Brain pericyte (primary cell): ENCODE data around the gene MRGPRD.
"Not testable (repeated sequence)": the region's sequence is repeated elsewhere in the genome, so short reads cannot be mapped to it uniquely, and the experiment has no call there.

Source experiments
- DNase-seq: peaks from one replicate; pipeline ENCODE4 v3.0.0-alpha.2; 2012; ENCODE audit warnings: low read depth, low spot score

Gene MRGPRD

GRCh38 chr11:69005631-69006368 lies 25.0 kb upstream of the MRGPRD start:
- DNase-seq = no peak

- no peak for DNase-seq
Observed at GRCh38 chr11:69005183-69005630, 24.4 kb upstream of the MRGPRD start.

GRCh38 chr11:69004411-69005182 lies 23.8 kb upstream of the MRGPRD start:
- DNase-seq = no peak

GRCh38 chr11:69003866-69004367 lies 23.1 kb upstream of the MRGPRD start:
- DNase-seq = no peak

- DNase-seq = no peak
Observed at GRCh38 chr11:69003301-69003865, 22.6 kb upstream of the MRGPRD start.

GRCh38 chr11:69002570-69003231 lies 21.9 kb upstream of the MRGPRD start:
- DNase-seq = no peak

GRCh38 chr11:69002110-69002569 lies 21.4 kb upstream of the MRGPRD start:
- no peak for DNase-seq

GRCh38 chr11:69001243-69002081 lies 20.7 kb upstream of the MRGPRD start:
- no peak for DNase-seq

GRCh38 chr11:69000831-69001242 lies 20.1 kb upstream of the MRGPRD start:
- peak; percentile 53 for DNase-seq

GRCh38 chr11:69000391-69000790 lies 19.6 kb upstream of the MRGPRD start:
- DNase-seq = no peak

- DNase-seq = not testable (repeated sequence)
Observed at GRCh38 chr11:68999748-69000355, 19.1 kb upstream of the MRGPRD start.

GRCh38 chr11:68999093-68999747 lies 18.4 kb upstream of the MRGPRD start:
- no peak for DNase-seq

GRCh38 chr11:68998390-68998911 lies 17.7 kb upstream of the MRGPRD start:
- no peak for DNase-seq

GRCh38 chr11:68997995-68998348 lies 17.2 kb upstream of the MRGPRD start:
- no peak for DNase-seq

GRCh38 chr11:68997124-68997994 lies 16.6 kb upstream of the MRGPRD start:
- DNase-seq = no peak

GRCh38 chr11:68996376-68997123 lies 15.8 kb upstream of the MRGPRD start:
- DNase-seq = no peak

GRCh38 chr11:68994894-68995285 lies 14.1 kb upstream of the MRGPRD start:
- DNase-seq = no peak
